MM.1S (cell line): ENCODE measurements around the gene OR10Z1.

Experiments
- CTCF ChIP-seq: fragments of 300-600 bp; sonication (generic); IDR thresholded peaks from 2 replicates; pipeline ENCODE4 v1.5.1; 2016; ENCODE audit warnings: antibody characterized with exemption, low read length, mixed read lengths
- EZH2 ChIP-seq: fragments of 300-600 bp; sonication (generic); optimal IDR thresholded peaks from 2 replicates; pipeline ENCODE3; 2017; ENCODE audit warnings: low read depth, mild to moderate bottlenecking, antibody characterized with exemption, low read length, mixed read lengths
- EZH2phosphoT487 ChIP-seq: fragments of 300-600 bp; sonication (generic); IDR thresholded peaks from 2 replicates; pipeline ENCODE4 v1.6.1; 2018; ENCODE audit warnings: antibody characterized with exemption, low read length

GRCh38 chr1:158611916-158612315, 6.8 kb downstream of the OR10Z1 start:
- TF ChIP-seq CTCF (no peak), EZH2 (no peak), EZH2phosphoT487 (no peak)
